CD4-positive, alpha-beta T cell treated with Interleukin-4 for 4 hours (primary cell): ENCODE results near the gene MAPK14.
A peak's percentile ranks its signal among the peaks of the same experiment; 100 is the strongest.
"Not testable (repeated sequence)": the region's sequence is repeated elsewhere in the genome, so short reads cannot be mapped to it uniquely, and the experiment has no call there.

Experiments used
- DNase-seq: peaks from one replicate; pipeline ENCODE4 v3.0.0-alpha.2; 2020

The MAPK14 gene

GRCh38 chr6:36124881-36125280 is 97.3 kb downstream of the MAPK14 start:
- no peak for DNase-seq

GRCh38 chr6:36125575-36125974 is 98.0 kb downstream of the MAPK14 start:
- DNase-seq, result no peak

- DNase-seq, result no peak
These were observed 98.5 kb downstream of the MAPK14 start for GRCh38 chr6:36126121-36126520.

- DNase-seq, result no peak
These were observed 99.2 kb downstream of the MAPK14 start for GRCh38 chr6:36126553-36127458.

- no peak for DNase-seq
These were observed 99.9 kb downstream of the MAPK14 start for GRCh38 chr6:36127462-36128016.

- no peak for DNase-seq
These were observed 100.5 kb downstream of the MAPK14 start for GRCh38 chr6:36128073-36128472.

- no peak for DNase-seq
These were observed 101.2 kb downstream of the MAPK14 start for GRCh38 chr6:36128793-36129192.

- DNase-seq, result not testable (repeated sequence)
These were observed 101.7 kb downstream of the MAPK14 start for GRCh38 chr6:36129334-36129733.

- peak; percentile 29 for DNase-seq
These were observed 102.5 kb downstream of the MAPK14 start, which contains the start of gene MAPK13 for GRCh38 chr6:36129941-36130666. TSS of gene MAPK13 (plus strand) at chr6:36130513. CDS start at chr6:36130583, 70 bp downstream.

GRCh38 chr6:36130667-36131510 is 103.3 kb downstream of the MAPK14 start:
- DNase-seq, result peak; percentile 32

GRCh38 chr6:36131511-36132245 is 104.1 kb downstream of the MAPK14 start:
- DNase-seq, result peak; percentile 72

GRCh38 chr6:36132246-36132895 is 104.8 kb downstream of the MAPK14 start:
- DNase-seq, result no peak

GRCh38 chr6:36133148-36133547 is 105.5 kb downstream of the MAPK14 start:
- no peak for DNase-seq

GRCh38 chr6:36133912-36134311 is 106.3 kb downstream of the MAPK14 start:
- no peak for DNase-seq

GRCh38 chr6:36135053-36135731 is 107.6 kb downstream of the MAPK14 start:
- DNase-seq, result no peak

GRCh38 chr6:36136034-36136433 is 108.4 kb downstream of the MAPK14 start:
- no peak for DNase-seq

GRCh38 chr6:36136551-36136950 is 108.9 kb downstream of the MAPK14 start:
- DNase-seq, result no peak

GRCh38 chr6:36138667-36139066 is 111.1 kb downstream of the MAPK14 start:
- no peak for DNase-seq

- DNase-seq, result no peak
These were observed 111.8 kb downstream of the MAPK14 start for GRCh38 chr6:36139431-36139830.

GRCh38 chr6:36139991-36140710 is 112.5 kb downstream of the MAPK14 start:
- no peak for DNase-seq
